ENCODE data around the gene SIGLEC8. TPM values are rescaled to one million over a fixed set of nuclear protein-coding genes. Genes with fewer than 3 reads are reported as not detected.
"Not testable (repeated sequence)": the region's sequence is repeated elsewhere in the genome, so short reads cannot be mapped to it uniquely, and the experiment has no call there.

The SIGLEC8 gene
- polyA plus RNA-seq, 1 donor from 2014 or later, result not detected

GRCh38 chr19:51501594-51502263 is 43.5 kb upstream of the SIGLEC8 start, which contains the start of gene SIGLEC12:
Gene SIGLEC12, minus strand, starts transcription at chr19:51501800. Its CDS starts 67 bp downstream, at chr19:51501733.
- Histone ChIP-seq H3K4me2 (ENCODE audit: low read length) (no peak within 1 kb of the TSS), H3K4me3 (ENCODE audit: low read length) (no peak within 1 kb of the TSS), H3K27me3 (ENCODE audit: insufficient read depth, low read depth, low read length) (no peaks in the 10 kb centered on the region), H4K20me1 (ENCODE audit: insufficient read depth) (no peaks in the 10 kb centered on the region), H3K79me2 (replicated peaks; ENCODE audit: insufficient read depth, low read length) (no peaks in the 10 kb centered on the region), H3K9me2 (ENCODE audit: insufficient read depth, low read length) (no peaks in the 10 kb centered on the region), H2AFZ (ENCODE audit: low read depth, low read length) (no peak within 1 kb of the TSS), H3K36me3 (ENCODE audit: insufficient read depth, low read length) (no peaks in the 10 kb centered on the region), H3K27ac (ENCODE audit: low read length) (no peak within 1 kb of the TSS), H3F3A (ENCODE audit: insufficient read depth, low read length, poor library complexity, severe bottlenecking) (no peaks in the 10 kb centered on the region), H3K9ac (ENCODE audit: low read length) (no peak within 1 kb of the TSS), H3K9me3 (ENCODE audit: low read length) (no peaks in the 10 kb centered on the region)
- TF ChIP-seq, protein P1, sequence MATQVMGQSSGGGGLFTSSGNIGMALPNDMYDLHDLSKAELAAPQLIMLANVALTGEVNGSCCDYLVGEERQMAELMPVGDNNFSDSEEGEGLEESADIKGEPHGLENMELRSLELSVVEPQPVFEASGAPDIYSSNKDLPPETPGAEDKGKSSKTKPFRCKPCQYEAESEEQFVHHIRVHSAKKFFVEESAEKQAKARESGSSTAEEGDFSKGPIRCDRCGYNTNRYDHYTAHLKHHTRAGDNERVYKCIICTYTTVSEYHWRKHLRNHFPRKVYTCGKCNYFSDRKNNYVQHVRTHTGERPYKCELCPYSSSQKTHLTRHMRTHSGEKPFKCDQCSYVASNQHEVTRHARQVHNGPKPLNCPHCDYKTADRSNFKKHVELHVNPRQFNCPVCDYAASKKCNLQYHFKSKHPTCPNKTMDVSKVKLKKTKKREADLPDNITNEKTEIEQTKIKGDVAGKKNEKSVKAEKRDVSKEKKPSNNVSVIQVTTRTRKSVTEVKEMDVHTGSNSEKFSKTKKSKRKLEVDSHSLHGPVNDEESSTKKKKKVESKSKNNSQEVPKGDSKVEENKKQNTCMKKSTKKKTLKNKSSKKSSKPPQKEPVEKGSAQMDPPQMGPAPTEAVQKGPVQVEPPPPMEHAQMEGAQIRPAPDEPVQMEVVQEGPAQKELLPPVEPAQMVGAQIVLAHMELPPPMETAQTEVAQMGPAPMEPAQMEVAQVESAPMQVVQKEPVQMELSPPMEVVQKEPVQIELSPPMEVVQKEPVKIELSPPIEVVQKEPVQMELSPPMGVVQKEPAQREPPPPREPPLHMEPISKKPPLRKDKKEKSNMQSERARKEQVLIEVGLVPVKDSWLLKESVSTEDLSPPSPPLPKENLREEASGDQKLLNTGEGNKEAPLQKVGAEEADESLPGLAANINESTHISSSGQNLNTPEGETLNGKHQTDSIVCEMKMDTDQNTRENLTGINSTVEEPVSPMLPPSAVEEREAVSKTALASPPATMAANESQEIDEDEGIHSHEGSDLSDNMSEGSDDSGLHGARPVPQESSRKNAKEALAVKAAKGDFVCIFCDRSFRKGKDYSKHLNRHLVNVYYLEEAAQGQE (IDR thresholded peaks at IDR 0.05; ENCODE audit: borderline replicate concordance), result no peak
- TF ChIP-seq RAD21 (conservative IDR thresholded peaks at IDR 0.05) (no peak), EZH2 (IDR thresholded peaks at IDR 0.05; ENCODE audit: borderline replicate concordance, insufficient read depth, low read length, poor library complexity, severe bottlenecking) (no peak), SMC3 (conservative IDR thresholded peaks at IDR 0.05; ENCODE audit: poor library complexity) (no peak), EP300 (conservative IDR thresholded peaks at IDR 0.05; ENCODE audit: poor library complexity, severe bottlenecking) (no peak), POLR2AphosphoS5 (IDR thresholded peaks at IDR 0.05) (no peak), MXI1 (conservative IDR thresholded peaks at IDR 0.05; ENCODE audit: poor library complexity, severe bottlenecking) (no peak), TAF1 (IDR thresholded peaks at IDR 0.05; ENCODE audit: low read depth) (no peak)
- TF ChIP-seq, protein P2, sequence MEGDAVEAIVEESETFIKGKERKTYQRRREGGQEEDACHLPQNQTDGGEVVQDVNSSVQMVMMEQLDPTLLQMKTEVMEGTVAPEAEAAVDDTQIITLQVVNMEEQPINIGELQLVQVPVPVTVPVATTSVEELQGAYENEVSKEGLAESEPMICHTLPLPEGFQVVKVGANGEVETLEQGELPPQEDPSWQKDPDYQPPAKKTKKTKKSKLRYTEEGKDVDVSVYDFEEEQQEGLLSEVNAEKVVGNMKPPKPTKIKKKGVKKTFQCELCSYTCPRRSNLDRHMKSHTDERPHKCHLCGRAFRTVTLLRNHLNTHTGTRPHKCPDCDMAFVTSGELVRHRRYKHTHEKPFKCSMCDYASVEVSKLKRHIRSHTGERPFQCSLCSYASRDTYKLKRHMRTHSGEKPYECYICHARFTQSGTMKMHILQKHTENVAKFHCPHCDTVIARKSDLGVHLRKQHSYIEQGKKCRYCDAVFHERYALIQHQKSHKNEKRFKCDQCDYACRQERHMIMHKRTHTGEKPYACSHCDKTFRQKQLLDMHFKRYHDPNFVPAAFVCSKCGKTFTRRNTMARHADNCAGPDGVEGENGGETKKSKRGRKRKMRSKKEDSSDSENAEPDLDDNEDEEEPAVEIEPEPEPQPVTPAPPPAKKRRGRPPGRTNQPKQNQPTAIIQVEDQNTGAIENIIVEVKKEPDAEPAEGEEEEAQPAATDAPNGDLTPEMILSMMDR (IDR thresholded peaks at IDR 0.05; ENCODE audit: poor library complexity, severe bottlenecking), result no peak

DNA sequence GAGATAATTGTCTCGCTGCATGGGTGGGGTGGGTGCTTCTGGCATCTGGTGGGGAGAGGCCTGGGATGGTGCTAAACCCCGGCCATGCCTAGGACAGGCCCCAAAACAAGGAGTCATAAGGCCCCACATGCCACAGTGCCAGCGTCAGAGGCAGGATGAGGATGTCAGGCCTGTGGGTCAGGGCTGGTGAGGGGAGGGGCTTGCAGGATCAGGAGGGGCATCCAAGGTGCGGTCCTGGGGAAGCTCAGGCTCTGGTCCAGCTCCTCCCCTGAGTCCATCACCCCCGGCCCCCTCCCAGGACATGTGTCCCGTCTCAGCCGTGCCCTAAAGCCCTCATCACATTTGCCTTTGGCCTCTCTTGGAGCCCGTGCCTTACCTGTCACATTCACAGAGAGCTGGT is 42.7 kb upstream of the SIGLEC8 start:
- H3K27me3 ChIP-seq (ENCODE audit: insufficient read depth, low read depth, low read length), result not testable (repeated sequence)

More for the DNA sequence above, 42.7 kb upstream of the SIGLEC8 start:
- not testable (repeated sequence) for H3K36me3 ChIP-seq (ENCODE audit: insufficient read depth, low read length); H3K9me2 ChIP-seq (ENCODE audit: insufficient read depth, low read length); H4K20me1 ChIP-seq (ENCODE audit: insufficient read depth); H3K4me2 ChIP-seq (ENCODE audit: low read length); H2AFZ ChIP-seq (ENCODE audit: low read depth, low read length); H3K9ac ChIP-seq (ENCODE audit: low read length); H3K79me2 ChIP-seq (replicated peaks; ENCODE audit: insufficient read depth, low read length); H3K9me3 ChIP-seq (ENCODE audit: low read length); H3K27ac ChIP-seq (ENCODE audit: low read length); H3F3A ChIP-seq (ENCODE audit: insufficient read depth, low read length, poor library complexity, severe bottlenecking); H3K4me3 ChIP-seq (ENCODE audit: low read length)

All from neural cell (in vitro differentiated cells).